Caco-2 (cell line): Measurements from ENCODE around the gene MRPL48. TPM values are rescaled to one million over a fixed set of nuclear protein-coding genes. Genes with fewer than 3 reads are reported as not detected.

ENCODE experiments used
- BruUV-seq: library from RNA; stranded (reverse); fragments of 400-500 nt; replicated peaks from 2 replicates; lab custom pipeline; 2021; lab: Mats Ljungman, UMichigan
- CTCF ChIA-PET: fragments of 300-600 bp; sonication (Branson Sonifier 250); formaldehyde crosslinking; loops from one replicate; lab custom pipeline; 2022; ENCODE audit warnings: antibody characterized with exemption; lab: Charles Lee
- POLR2A ChIA-PET: fragments of 300-600 bp; sonication (Branson Sonifier 250); formaldehyde crosslinking; loops from one replicate; lab custom pipeline; 2022; ENCODE audit warnings: antibody characterized with exemption; lab: Charles Lee
- DNase-seq, 2 experiments: peaks; one replicate each; pipeline versions ENCODE4 v3.0.0 to v3.0.0-alpha.2; 2020 to 2022
- H3K27me3 ChIP-seq: replicated peaks from 2 replicates; pipeline ENCODE4 v1.6.0; 2011; ENCODE audit warnings: low read length; ENCODE audit not compliant: control insufficient read depth, insufficient read depth
- H3K36me3 ChIP-seq: 2 replicates; pipeline ENCODE4 v1.5.1; 2011; ENCODE audit warnings: low read length; ENCODE audit not compliant: control insufficient read depth, insufficient read depth
- H3K4me1 ChIP-seq: fragments of 250-450 bp; sonication (Bioruptor Pico); 2 replicates; pipeline ENCODE4 v1.5.1; 2020; ENCODE audit warnings: mild to moderate bottlenecking
- H3K4me3 ChIP-seq: 2 replicates; pipeline ENCODE4 v1.5.1; 2011; ENCODE audit warnings: low read depth, mild to moderate bottlenecking, control low read depth, low read length
- H3K9me3 ChIP-seq: fragments of 250-450 bp; sonication (Bioruptor Pico); 2 replicates; pipeline ENCODE4 v1.5.1; 2020; ENCODE audit warnings: mild to moderate bottlenecking, moderate library complexity
- H3K27ac Mint-ChIP-seq: one replicate; pipeline ENCODE4 v1.8.0; 2022; ENCODE audit warnings: mixed read lengths; ENCODE audit not compliant: unreplicated experiment
- H3K27me3 Mint-ChIP-seq: one replicate; pipeline ENCODE4 v1.8.0; 2022; ENCODE audit warnings: mixed read lengths; ENCODE audit not compliant: insufficient read depth, unreplicated experiment
- H3K36me3 Mint-ChIP-seq: one replicate; pipeline ENCODE4 v1.8.0; 2022; ENCODE audit warnings: mild to moderate bottlenecking, mixed read lengths; ENCODE audit not compliant: insufficient read depth, unreplicated experiment
- H3K4me1 Mint-ChIP-seq: one replicate; pipeline ENCODE4 v1.8.0; 2022; ENCODE audit warnings: low read depth, mixed read lengths; ENCODE audit not compliant: unreplicated experiment
- H3K4me3 Mint-ChIP-seq: one replicate; pipeline ENCODE4 v1.8.0; 2022; ENCODE audit warnings: mild to moderate bottlenecking, moderate library complexity, mixed read lengths; ENCODE audit not compliant: unreplicated experiment
- H3K9me3 Mint-ChIP-seq: one replicate; pipeline ENCODE4 v1.8.0; 2022; ENCODE audit warnings: mixed read lengths; ENCODE audit not compliant: unreplicated experiment
- CTCF ChIP-seq, 2 experiments: fragments of 200-600 bp in 1 of 2; IDR thresholded peaks; 1 replicate in 1 of 2; 2 replicates in 1 of 2; pipeline versions ENCODE4 v1.5.1 to v1.8.0; 2011 to 2022; ENCODE audit warnings: antibody characterized with exemption in 1 of 2, control low read depth in 1 of 2, inconsistent platforms in 1 of 2, low read depth in 1 of 2, low read length in 1 of 2, mild to moderate bottlenecking in 1 of 2, moderate library complexity in 1 of 2; ENCODE audit not compliant: insufficient read depth in 1 of 2, severe bottlenecking in 1 of 2, unreplicated experiment in 1 of 2
- intact Hi-C: fragments of 100-400 bp; cut with micrococcal nuclease; formaldehyde crosslinking; loops from one replicate; pipeline ENCODE4 v1.10.0; 2022; ENCODE audit not compliant: unreplicated experiment
- total RNA-seq: library from RNA; stranded (reverse); gene quantifications from 2 replicates; pipeline ENCODE4 v1.2.3, GENCODE V29; 2022

The MRPL48 gene
- total RNA-seq, 1 experiment from 2014 or later, result 113 TPM

GRCh38 chr11:73838443-73839122 lies 50.9 kb downstream of the MRPL48 start:
- no peak for TF ChIP-seq CTCF (IDR thresholded peaks at IDR 0.05; ENCODE audit: insufficient read depth in 1 of 2, low read depth in 1 of 2, low read length in 1 of 2, severe bottlenecking in 1 of 2, unreplicated experiment in 1 of 2)
- Mint-ChIP-seq H3K9me3 (no peaks in the 10 kb centered on the region), H3K4me3 (no peak overlapping the region), H3K4me1 (peaks cover 7% of the 10 kb centered on the region), H3K27ac (no peak overlapping the region), H3K36me3 (peaks cover 40% of the 10 kb centered on the region), H3K27me3 (no peaks in the 10 kb centered on the region)
- H3K4me3 ChIP-seq, result no peak overlapping the region
- no TSS peak for BruUV-seq
- H3K36me3 ChIP-seq, result no peaks in the 10 kb centered on the region; the same call in none of the 2 replicates
- H3K27me3 ChIP-seq, result no peaks in the 10 kb centered on the region
- no peaks in the 10 kb centered on the region for H3K9me3 ChIP-seq
- POLR2A ChIA-PET, result no interaction called here
- intact Hi-C loops, result no loop called here
- CTCF ChIA-PET, result interaction anchor here (0.5 kb wide), 1 partner anchor 74 kb away, joined by 4 read pairs; no protein-coding TSS in a partner anchor
- no peak for DNase-seq
- no peaks in the 10 kb centered on the region for H3K4me1 ChIP-seq

- peaks cover 7% of the 10 kb centered on the region for H3K4me1 Mint-ChIP-seq
- H3K36me3 Mint-ChIP-seq, result peaks cover 45% of the 10 kb centered on the region
- CTCF ChIA-PET, result no interaction called here
- no peak overlapping the region for H3K27ac Mint-ChIP-seq
- no peak overlapping the region for H3K4me3 Mint-ChIP-seq
- Histone ChIP-seq H3K4me3 (no peak overlapping the region), H3K36me3 (no peaks in the 10 kb centered on the region; the same call in 1 of the 2 replicates), H3K4me1 (no peaks in the 10 kb centered on the region), H3K27me3 (no peaks in the 10 kb centered on the region), H3K9me3 (no peaks in the 10 kb centered on the region)
- no peak for TF ChIP-seq CTCF (IDR thresholded peaks at IDR 0.05; ENCODE audit: insufficient read depth in 1 of 2, low read depth in 1 of 2, low read length in 1 of 2, severe bottlenecking in 1 of 2, unreplicated experiment in 1 of 2)
- H3K9me3 Mint-ChIP-seq, result no peaks in the 10 kb centered on the region
- no peak for DNase-seq
- no peaks in the 10 kb centered on the region for H3K27me3 Mint-ChIP-seq
- POLR2A ChIA-PET, result no interaction called here
- intact Hi-C loops, result no loop called here
- BruUV-seq, result no TSS peak
Observed at GRCh38 chr11:73839123-73839457, 51.4 kb downstream of the MRPL48 start.

DNA sequence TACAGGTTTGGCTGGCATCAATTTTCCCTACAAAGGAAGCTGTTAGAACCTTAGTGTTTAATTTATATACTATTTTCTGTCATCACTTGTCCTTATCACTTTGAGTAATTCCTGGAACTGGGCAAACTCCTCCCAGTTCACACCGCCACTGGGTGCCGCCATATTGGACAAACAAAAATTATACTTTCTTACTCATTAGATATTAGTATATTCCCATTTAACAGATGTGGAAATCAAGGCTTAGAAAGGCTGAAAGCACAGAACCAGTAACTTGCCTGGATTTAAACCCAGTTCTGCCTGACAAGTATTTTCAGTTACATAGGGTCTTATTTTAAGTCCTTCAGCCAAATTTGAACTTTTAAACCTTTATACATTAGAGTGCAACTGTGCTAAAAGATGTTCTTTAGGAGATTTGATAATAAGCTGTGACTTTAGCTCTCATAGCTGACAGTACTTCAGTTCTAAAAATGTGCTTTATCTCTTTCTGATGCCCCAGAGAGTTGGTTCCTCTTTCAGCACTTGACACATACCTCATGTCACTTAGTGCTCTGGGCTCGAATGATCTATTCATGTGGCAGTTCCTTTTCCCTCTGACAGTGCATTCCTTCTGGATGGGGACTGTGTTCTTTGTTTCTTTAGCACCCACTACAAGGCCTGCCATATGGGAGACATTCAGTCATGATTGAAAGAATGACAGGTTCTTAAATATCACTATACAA lies 63.5 kb downstream of the MRPL48 start:
- TF ChIP-seq CTCF (IDR thresholded peaks at IDR 0.05; ENCODE audit: insufficient read depth in 1 of 2, low read depth in 1 of 2, low read length in 1 of 2, severe bottlenecking in 1 of 2, unreplicated experiment in 1 of 2), result no peak
- BruUV-seq, result no TSS peak

More for the DNA sequence above, 63.5 kb downstream of the MRPL48 start:
- no peak overlapping the region for H3K4me3 Mint-ChIP-seq
- H3K36me3 Mint-ChIP-seq, result peaks cover 39% of the 10 kb centered on the region
- H3K9me3 Mint-ChIP-seq, result no peaks in the 10 kb centered on the region
- H3K9me3 ChIP-seq, result no peaks in the 10 kb centered on the region
- ChIA-PET POLR2A (no interaction called here), CTCF (no interaction called here)
- no peaks in the 10 kb centered on the region for H3K4me1 Mint-ChIP-seq
- H3K27me3 ChIP-seq, result no peaks in the 10 kb centered on the region
- H3K36me3 ChIP-seq, result no peaks in the 10 kb centered on the region; the same call in 1 of the 2 replicates
- no peaks in the 10 kb centered on the region for H3K27me3 Mint-ChIP-seq
- intact Hi-C loops, result no loop called here
- no peak for DNase-seq
- no peaks in the 10 kb centered on the region for H3K4me1 ChIP-seq
- H3K27ac Mint-ChIP-seq, result no peak overlapping the region
- no peak overlapping the region for H3K4me3 ChIP-seq
